PC-9 (cell line): Measurements from ENCODE around the gene FEV.

Experiments
- EZH2 ChIP-seq: fragments of 200-600 bp; sonication (generic); IDR thresholded peaks from 2 replicates; pipeline ENCODE4 v1.8.0; 2017; ENCODE audit warnings: antibody characterized with exemption, low read depth
- TF ChIP-seq, protein P1 (sequence below): fragments of 200-600 bp; sonication (generic); conservative IDR thresholded peaks from 2 replicates; pipeline ENCODE4 v1.6.1; 2017; ENCODE audit warnings: mixed run types, antibody characterized with exemption, mild to moderate bottlenecking, moderate library complexity

DNA sequence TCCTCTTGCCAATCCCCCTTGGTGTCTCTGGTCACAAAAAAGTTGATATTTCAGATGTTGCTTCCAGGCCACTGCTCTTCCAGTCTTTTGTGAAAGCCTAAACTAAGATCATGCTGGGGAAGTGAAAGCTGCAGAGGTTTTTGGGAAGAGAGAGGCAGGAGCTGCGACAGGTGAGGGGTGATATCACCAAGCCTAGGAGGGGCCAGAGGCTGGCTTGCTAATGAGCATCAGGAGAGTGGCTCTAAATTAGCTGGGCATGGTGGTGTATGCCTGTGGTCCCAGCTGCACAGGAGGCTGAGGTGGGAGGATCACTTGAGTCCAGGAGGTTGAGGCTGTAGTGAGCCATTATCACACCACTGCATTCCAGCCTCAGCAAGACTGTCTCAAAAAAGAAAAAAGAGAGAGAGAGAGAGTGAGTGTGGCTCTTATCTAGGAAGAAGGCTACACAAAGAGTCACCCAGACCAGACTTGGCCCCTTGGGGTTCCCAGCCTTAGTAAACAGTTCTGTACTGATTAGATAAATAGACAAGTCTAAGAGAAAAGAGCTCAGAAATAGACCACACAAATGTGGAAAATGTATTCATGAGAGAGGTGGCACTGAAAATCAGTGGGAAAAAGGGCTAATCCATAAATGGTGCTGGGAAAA is 40.1 kb downstream of the FEV start:
- TF ChIP-seq, protein P1, sequence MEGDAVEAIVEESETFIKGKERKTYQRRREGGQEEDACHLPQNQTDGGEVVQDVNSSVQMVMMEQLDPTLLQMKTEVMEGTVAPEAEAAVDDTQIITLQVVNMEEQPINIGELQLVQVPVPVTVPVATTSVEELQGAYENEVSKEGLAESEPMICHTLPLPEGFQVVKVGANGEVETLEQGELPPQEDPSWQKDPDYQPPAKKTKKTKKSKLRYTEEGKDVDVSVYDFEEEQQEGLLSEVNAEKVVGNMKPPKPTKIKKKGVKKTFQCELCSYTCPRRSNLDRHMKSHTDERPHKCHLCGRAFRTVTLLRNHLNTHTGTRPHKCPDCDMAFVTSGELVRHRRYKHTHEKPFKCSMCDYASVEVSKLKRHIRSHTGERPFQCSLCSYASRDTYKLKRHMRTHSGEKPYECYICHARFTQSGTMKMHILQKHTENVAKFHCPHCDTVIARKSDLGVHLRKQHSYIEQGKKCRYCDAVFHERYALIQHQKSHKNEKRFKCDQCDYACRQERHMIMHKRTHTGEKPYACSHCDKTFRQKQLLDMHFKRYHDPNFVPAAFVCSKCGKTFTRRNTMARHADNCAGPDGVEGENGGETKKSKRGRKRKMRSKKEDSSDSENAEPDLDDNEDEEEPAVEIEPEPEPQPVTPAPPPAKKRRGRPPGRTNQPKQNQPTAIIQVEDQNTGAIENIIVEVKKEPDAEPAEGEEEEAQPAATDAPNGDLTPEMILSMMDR = no peak
- TF ChIP-seq EZH2 = no peak
